ENCODE measurements around the gene CORO2A.
"Not testable (repeated sequence)": the region's sequence is repeated elsewhere in the genome, so short reads cannot be mapped to it uniquely, and the experiment has no call there.

The CORO2A gene

GRCh38 chr9:98134702-98135557 is 57.5 kb downstream of the CORO2A start:
- DNase-seq = no peak

- no peak for DNase-seq
These were observed 59.4 kb downstream of the CORO2A start for GRCh38 chr9:98132806-98133631.

GRCh38 chr9:98132158-98132557 is 60.3 kb downstream of the CORO2A start:
- no peak for DNase-seq

GRCh38 chr9:98130576-98131228 is 61.7 kb downstream of the CORO2A start:
- DNase-seq = no peak

- DNase-seq = not testable (repeated sequence)
These were observed 62.4 kb downstream of the CORO2A start for GRCh38 chr9:98130060-98130459.

- peak; percentile 31 for DNase-seq
These were observed 63.0 kb downstream of the CORO2A start for GRCh38 chr9:98129451-98129881.

- DNase-seq = no peak
These were observed 64.1 kb downstream of the CORO2A start for GRCh38 chr9:98128316-98128715.

GRCh38 chr9:98127226-98127625 is 65.2 kb downstream of the CORO2A start:
- DNase-seq = no peak

GRCh38 chr9:98124637-98125426 is 67.6 kb downstream of the CORO2A start:
- no peak for DNase-seq

- DNase-seq = not testable (repeated sequence)
These were observed 68.3 kb downstream of the CORO2A start for GRCh38 chr9:98124091-98124490.

GRCh38 chr9:98121058-98121457 is 71.4 kb downstream of the CORO2A start:
- no peak for DNase-seq

GRCh38 chr9:98120476-98120875 is 72.0 kb downstream of the CORO2A start:
- DNase-seq = no peak

- DNase-seq = peak; percentile 61
These were observed 73.5 kb downstream of the CORO2A start, which contains the start of gene TRIM14 for GRCh38 chr9:98118640-98119601. Gene TRIM14, minus strand, starts transcription at chr9:98119222. Its CDS starts 34 bp downstream, at chr9:98119188.

- peak; percentile 31 for DNase-seq
These were observed 74.3 kb downstream of the CORO2A start for GRCh38 chr9:98117984-98118639.

- DNase-seq = not testable (repeated sequence)
These were observed 75.3 kb downstream of the CORO2A start for GRCh38 chr9:98117097-98117496.

GRCh38 chr9:98109052-98109451 is 83.4 kb downstream of the CORO2A start:
- no peak for DNase-seq

- DNase-seq = no peak
These were observed 83.9 kb downstream of the CORO2A start for GRCh38 chr9:98108531-98109031.

- no peak for DNase-seq
These were observed 84.5 kb downstream of the CORO2A start for GRCh38 chr9:98107926-98108325.

GRCh38 chr9:98105006-98105405 is 87.4 kb downstream of the CORO2A start:
- DNase-seq = no peak

GRCh38 chr9:98104445-98104881 is 88.0 kb downstream of the CORO2A start:
- no peak for DNase-seq

All from GDM1 (cell line).